ENCODE results near the gene AUTS2. TPM values are rescaled to one million over a fixed set of nuclear protein-coding genes. Genes with fewer than 3 reads are reported as not detected.

The AUTS2 gene
- polyA plus RNA-seq, 1 donor: 80.7 TPM

DNA sequence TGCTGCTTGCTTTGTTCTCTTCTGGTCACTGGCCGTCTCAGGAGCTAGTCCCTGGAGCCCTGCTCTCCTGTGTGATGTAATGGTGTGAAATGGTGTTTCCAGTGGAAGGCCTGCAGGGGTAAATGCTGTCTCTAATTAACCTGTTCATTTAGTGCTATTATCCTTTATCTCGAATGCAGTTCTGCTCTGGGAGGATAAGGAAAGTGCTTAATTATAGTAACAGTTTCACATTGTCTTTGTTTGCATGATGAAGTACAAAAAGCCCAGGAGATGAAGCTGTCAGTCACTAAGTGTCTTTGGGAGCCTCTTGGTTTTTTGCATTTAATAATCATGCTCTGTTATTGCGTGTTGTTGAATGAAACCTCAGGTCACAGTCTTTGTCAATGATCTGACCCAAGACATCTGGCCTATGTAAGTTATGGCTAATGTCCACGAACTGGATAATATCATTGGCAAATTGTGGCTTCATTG, 778.3 kb downstream of the AUTS2 start:
- no peak for DNase-seq (ENCODE audit: low read depth)

DNA sequence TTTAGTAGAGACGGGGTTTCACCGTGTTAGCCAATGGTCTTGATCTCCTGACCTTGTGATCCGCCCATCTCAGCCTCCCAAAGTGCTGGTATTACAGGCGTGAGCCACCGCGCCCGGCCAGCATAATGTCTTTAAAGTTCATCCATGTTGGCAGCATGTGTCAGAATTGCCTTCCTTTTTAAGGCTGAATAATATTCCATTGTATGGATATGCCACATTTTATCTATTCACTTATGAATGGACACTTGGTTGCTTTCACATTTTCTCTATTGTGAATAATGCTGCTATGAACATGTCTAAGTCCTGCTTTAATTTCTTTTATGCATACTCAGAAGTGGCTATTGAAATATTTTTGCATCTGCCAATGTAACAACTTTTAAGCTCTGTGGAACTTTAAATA, 779.7 kb downstream of the AUTS2 start:
- DNase-seq (ENCODE audit: low read depth): no peak

GRCh38 chr7:70379210-70379609, 780.9 kb downstream of the AUTS2 start:
- DNase-seq (ENCODE audit: low read depth): no peak

- DNase-seq (ENCODE audit: low read depth): no peak
Measured at GRCh38 chr7:70380421-70381015, 782.2 kb downstream of the AUTS2 start.

DNA sequence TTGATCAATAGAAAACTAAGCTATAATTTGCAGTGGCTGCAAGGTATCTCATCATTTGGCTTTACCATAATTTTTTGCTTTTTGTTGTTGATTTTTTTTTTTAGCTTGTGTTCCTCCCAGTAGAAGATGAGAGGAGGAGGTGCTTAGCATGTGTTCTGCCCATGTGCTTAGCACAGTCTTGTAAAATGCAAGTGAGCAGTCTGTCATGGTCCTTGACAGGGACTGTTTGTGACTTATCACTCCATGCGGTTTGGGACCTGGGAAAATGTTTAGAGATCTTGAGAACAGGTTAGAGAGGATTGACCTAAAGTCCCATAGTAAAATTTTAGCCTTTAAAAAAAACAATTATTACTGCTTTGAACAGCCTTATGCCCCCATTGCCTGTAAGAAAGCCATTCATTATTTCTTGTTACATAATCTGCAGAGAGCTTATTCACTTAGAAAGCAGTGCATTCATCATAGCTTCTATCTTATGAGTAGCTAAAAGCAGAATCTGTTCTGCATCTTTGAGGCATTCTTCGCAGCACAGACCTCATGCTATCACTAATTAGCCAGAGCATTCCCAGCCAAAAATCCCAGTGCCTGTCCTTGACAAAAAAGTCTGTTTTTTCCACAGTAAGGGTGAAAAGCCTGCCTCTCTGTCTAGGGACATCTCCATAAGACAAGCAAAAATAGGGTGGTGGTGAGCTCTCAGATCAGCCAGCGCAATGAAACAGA, 784.9 kb downstream of the AUTS2 start:
- no peak for DNase-seq (ENCODE audit: low read depth)

GRCh38 chr7:70384024-70384423, 785.7 kb downstream of the AUTS2 start:
- DNase-seq (ENCODE audit: low read depth): no peak

DNA sequence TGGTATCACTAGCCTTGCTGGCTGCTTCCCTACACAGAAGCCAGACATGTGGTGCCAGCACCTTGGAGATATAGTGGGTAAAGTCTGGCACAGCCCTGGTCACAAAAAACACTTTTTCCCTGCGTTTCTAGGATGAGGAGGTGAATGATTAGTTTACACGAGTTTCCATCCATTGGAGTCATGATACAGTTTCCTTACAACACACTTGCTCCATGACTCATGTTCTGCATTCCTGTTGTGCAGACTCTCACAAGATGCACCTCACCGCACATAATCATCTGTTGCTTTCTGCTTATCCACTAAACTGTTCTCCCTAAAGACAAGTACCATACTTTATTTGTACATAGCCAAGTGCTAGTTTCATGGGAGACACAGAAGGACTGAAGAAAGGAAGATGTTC, 786.6 kb downstream of the AUTS2 start:
- DNase-seq (ENCODE audit: low read depth): no peak

DNA sequence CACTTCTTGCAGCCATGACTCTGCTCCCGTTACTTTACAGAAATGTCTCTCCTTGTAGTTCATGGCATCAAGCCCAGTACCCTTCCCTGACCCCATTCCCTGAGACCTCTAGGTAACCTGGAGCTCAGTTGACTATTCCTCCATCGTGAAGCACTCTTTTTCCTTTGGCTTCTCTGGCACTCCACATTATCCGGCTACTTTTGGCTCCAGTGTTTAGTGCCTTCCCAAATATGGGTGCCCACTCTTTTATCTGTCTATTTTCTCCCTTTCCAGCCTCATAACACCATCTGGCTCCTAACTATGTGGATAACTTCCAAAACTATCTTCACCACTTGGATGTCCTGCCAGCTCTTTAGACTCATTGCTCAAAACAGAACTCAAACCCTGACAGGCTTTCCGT, 788.9 kb downstream of the AUTS2 start:
- DNase-seq (ENCODE audit: low read depth): no peak

DNA sequence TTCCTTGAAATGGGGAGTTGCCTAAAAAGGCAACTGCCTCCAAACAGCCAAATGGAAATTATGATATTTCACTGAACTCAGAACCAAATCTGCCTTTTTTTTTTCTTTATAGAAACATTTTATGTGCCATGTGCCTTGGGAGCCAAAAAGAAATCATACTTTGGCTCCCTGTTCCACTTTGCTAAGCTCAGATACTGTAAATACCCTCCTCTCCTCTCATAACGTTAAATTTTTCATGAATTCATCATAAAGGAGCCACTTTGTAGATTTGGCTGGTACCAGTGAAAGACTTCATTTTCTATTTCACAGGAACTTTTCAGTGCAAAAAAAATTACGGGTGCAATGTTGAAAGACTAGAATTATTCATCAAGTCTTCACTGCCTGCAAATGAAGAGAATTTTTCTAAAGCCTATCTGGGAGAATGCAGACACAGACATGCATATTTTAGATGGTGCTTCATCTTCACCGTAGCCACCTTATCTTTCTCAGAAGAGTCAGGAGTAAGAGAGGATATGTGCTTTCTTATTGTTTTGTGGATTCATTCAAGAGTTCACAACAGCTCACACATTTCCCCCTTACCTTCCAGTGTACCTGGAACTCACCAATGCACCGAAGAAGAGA, 791.4 kb downstream of the AUTS2 start:
- no peak for DNase-seq (ENCODE audit: low read depth)

- no peak for DNase-seq (ENCODE audit: low read depth)
Measured at GRCh38 chr7:70390251-70390650, 792.0 kb downstream of the AUTS2 start.

DNA sequence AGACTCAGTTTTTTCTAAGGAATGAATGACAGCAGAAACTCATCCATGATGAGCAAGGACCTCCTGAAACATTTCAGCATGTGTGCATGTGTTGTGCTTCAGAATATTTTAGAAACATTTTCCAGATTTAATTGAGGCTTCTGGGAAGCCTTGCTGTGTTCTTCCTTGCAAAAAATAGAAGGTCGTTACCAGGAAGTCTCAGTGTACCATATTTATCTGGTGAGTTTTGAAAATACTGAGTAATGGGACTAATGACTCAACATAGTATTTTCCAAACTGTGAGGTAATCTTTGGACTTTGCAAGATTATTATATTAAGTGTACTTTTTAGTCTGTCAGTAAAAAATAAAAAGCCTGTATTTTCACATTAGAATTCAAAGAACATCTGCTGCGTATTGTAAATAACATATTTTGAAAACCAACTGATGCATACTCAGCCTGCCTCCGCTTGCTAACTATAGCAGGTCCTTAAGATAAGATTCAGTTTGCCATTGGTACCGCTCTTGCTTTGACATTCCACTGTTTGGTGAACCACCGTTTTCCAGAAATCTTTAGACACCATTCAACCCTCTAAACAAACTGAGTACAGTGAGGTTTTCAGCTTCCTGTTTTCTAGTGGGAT, 794.1 kb downstream of the AUTS2 start:
- peak; percentile 84 for DNase-seq (ENCODE audit: low read depth)

DNA sequence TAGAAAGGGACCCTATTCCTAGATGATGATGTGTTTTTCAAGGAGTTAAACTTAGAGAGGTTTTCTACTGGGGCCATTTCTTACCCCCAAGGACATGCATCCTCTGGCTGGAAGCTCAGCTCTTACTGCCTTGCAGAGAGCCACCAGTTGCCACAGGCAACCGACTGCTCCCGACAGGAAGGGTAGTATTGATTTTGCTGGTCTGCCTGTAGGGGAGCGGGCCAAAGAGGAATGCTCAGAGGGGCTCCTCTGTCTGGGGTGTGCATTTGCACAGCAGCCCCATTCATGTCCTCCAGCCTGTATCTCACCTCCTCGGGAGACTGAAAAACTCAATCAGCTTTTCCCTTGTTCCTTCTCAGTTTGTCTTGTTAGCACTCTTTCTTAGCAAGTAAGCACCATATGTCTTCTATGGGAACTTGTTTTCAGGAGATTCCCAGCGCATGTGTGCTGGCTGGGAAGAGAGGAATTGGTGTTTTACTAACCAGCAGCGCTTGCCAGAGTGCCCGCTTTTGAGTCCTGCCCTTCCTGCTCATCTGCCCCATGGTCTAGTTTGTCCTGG, 794.7 kb downstream of the AUTS2 start:
- DNase-seq (ENCODE audit: low read depth): no peak

- no peak for DNase-seq (ENCODE audit: low read depth)
Measured at GRCh38 chr7:70393956-70394355, 795.7 kb downstream of the AUTS2 start.

DNA sequence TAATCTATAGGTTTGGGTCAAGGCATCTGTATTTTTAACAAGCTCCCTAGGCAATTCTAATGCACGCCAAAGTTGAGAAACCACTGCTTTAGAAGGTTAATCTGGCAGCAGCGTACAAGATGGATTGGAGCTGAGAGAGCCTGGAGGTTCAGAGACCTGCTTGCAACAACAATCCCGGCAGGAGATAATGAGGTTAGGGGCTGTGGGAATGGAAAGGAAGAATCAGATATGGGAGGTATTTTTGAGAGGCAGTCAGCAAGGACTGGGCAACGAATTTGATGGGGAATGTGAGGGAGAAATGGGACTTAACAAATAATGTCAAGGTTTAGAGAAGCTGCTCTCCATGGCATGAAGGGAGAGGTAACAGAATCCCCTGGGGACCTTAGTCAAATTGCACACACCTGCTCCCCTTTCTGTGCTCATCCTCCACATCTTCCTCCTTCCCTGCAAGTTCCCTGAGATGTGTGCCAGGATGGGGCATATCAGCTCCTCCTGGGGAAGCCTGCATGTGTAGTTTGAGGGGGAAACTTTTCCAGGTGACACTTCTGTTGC, 802.6 kb downstream of the AUTS2 start:
- no peak for DNase-seq (ENCODE audit: low read depth)

GRCh38 chr7:70402069-70402468, 803.8 kb downstream of the AUTS2 start:
- DNase-seq (ENCODE audit: low read depth): no peak

DNA sequence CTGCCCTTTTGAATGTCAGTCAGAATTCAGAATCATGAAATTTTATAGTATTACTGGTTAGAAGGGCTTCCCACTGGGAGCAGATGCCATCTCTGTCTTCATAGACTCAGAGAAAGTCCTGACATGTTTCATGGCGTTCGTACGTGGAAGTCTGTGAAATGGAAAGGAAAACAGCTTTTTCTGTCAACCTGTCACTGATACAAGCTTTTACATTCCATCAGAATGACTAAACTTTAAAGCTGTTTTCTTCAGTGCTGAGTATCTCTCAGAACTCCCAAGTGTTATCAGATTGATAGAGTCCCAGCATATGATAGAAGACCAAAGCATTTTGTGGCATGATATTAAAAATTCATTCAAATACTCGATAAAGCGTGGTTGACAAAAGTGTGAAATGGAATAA, 807.0 kb downstream of the AUTS2 start:
- DNase-seq (ENCODE audit: low read depth): no peak

DNA sequence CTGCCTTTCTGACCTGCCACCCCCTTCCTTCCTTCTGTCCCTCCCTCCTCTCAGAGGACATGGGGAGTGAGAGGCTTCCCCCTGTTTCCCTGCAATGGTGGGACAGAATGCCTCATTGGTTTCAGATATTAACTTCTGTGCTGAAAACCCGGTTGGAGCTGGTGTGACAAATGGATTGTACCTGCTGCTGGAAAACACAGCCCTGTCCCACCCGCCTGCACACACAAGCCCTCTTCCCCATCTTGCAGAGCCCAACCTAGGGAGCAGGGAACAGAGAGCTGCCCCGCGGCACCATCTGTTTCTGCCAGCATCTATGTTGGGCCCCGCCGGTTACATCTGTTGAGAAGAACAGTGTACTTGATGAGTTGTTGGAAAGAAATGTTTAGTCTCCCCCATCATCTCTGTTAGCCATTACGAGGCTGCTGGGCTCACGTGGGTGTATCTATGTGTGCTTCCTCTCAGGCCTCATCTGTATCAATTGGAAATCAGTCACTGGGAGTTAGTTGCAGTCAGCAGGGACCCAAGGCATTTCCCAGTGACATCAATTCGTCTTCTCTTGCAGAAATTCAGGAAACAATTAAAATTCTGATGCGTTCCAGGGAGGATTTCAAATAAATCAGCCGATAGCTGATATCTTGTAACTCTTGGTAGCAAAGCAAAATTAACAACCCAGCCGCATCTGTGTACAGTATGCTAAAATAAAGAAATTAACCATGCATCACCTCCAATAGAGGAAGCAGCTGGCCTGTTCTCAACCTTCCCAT, 808.1 kb downstream of the AUTS2 start:
- DNase-seq (ENCODE audit: low read depth): no peak

DNA sequence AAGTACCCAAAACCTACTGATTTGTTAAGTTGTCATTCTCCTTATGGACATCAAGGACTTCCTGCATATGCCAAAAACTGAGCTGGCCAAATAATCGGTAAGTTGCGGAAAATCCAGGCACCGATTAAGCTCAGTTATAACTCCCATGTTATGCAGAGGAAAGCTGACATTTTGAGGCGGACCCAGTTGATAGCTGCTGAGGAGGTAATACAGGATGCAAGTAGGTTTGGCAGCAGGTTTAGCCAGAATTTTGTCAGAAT, 808.6 kb downstream of the AUTS2 start:
- DNase-seq (ENCODE audit: low read depth): no peak

- DNase-seq (ENCODE audit: low read depth): no peak
Measured at GRCh38 chr7:70408477-70408876, 810.2 kb downstream of the AUTS2 start.

DNA sequence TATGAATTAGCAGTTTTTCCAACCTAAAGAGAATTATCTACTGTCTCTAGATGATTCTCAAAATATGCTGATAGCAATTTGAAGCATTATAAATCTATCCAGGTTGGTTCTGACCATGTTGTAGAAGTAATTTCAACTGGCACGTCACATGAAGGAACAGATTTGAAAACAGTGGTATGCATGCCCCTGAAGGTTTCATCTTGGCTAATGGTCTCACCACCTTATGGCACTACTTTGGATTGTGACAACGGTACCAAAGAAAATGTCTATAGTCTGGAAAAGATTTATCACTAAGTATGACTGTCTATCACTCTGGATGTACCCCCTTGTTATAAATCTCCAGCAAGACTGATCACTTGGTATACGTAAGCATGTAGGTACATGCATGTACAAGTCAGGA, 810.6 kb downstream of the AUTS2 start:
- DNase-seq (ENCODE audit: low read depth): no peak

GRCh38 chr7:70410134-70410750, 812.0 kb downstream of the AUTS2 start:
- DNase-seq (ENCODE audit: low read depth): no peak

All from forelimb muscle (tissue), 1 donor.